Measurements from ENCODE around the gene DNAH11.
A peak's percentile ranks its signal among the peaks of the same experiment; 100 is the strongest.
"Not testable (repeated sequence)": the region's sequence is repeated elsewhere in the genome, so short reads cannot be mapped to it uniquely, and the experiment has no call there.

DNAH11 gene

DNA sequence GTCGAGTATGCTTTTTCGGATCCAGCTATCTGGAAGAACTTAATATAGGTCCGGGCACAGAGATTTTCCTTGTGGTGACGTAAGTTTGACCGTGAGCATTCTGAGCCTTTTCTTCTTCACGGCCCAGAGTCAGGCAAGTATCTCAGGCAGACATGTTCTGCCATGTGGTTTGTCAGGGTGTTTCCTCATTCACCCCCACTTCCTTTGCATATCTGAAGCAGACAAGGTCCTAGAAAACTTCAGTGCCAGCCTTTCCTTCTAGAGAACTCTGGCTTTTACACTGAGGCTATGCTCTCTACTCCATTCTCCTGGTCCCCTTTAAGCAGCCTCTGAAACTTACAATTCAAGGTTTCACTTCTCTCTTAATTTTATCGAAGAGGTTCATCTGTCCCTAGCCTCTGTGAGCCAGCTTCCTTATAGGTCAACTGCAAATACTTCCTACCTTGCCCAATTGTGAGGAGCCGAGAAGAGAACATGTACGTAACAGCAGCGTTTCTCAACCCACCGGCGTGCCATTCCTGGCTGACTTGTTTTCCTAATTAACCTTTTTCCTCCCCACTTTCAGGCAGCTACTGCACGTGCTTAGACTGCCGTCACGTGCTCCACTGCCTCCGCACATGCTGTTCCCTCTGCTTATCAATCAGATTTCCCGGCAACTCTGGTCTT lies 355.6 kb downstream of the DNAH11 start:
- peak; percentile 47 to 48 for DNase-seq

DNA sequence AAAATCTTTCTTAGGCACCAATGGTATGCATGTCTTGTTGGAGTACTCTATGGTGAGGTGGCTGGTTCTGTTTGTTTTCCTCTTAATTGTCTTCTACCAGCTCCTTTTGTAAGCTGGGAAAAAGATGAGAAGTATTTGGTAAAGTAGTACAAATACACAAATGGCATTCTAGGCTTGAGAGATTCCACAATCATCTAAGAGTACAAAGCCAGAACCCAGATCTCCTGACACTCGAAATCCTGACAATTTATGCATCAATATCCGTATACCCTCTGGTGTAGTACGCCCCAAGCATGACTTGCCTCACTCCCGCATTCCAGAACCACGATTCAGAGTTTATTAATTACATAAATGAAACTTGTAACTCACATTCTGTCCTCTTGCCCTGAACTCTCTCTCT lies 359.4 kb downstream of the DNAH11 start:
- DNase-seq = no peak

DNA sequence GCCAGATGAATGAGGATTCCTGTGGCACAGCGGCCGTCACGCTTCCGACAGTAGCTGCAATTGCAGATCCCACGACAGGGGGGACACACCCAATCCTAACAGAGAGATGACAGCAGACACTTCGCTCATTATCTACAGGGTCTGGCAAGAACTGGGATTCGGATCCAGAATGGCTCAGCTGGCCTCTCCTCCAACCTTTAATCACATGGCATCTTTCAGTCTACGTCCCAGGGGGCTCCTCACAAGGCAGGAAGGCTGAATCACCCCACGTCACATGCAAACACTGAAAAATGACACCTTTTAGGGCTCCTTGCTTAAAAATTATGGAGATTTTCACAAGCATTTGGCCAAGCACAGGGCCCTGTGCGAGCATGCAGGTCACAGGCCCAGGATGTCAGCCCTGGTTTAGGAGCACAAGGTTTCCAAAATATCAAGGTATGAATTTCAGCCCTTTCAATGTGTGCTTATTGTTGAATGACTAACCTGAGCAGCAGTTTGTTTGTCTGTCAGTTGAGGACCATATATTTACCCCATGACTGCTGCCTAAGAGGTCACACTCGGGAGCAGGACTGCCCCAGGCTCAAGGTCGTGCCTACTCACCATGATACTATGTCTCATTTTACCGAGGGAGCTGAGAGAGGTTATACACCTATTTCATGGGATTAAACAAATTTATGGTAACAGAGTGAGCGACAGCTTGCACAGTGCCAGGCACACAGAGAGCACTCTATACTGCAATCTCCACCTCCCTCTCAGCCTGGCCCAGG lies 360.4 kb downstream of the DNAH11 start:
- DNase-seq = no peak

DNA sequence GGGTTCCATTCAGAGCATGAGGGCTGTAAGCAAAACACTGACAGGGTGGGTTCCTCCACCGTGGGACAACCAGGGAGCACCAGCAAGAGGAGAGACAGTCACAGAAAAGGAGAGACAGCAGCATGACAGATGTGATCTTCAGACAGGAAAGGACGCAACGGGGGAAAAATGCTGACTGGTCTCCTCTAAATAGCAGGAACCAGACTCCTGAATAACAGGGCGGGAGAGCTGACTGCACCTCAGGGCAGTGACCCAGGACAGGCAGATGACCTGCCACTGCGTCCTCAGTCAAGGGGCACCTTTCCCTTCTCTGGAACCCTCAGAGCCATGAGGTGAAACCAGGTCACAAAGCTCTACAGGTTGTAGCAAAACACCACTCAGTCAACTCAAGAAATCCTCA lies 365.9 kb downstream of the DNAH11 start:
- DNase-seq = no peak

DNA sequence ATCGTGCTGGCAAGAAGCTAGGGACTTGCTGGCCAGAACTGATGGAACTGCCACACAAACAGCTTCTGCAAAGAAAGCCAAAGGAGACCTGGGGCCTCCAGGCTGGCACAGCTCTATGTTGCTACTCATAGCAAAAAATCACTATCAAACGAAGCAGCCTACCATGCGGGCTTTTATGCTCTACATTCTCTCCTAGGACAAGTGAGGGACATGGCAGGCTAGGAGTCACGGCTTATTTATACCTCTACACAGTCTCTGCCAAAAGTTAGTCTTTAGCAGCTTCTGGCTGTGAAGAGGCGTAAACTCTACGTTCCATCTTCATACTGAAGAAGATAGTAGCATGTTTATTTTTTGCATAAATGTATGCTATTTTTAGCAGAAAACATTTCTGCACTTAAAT lies 367.4 kb downstream of the DNAH11 start:
- DNase-seq = no peak

DNA sequence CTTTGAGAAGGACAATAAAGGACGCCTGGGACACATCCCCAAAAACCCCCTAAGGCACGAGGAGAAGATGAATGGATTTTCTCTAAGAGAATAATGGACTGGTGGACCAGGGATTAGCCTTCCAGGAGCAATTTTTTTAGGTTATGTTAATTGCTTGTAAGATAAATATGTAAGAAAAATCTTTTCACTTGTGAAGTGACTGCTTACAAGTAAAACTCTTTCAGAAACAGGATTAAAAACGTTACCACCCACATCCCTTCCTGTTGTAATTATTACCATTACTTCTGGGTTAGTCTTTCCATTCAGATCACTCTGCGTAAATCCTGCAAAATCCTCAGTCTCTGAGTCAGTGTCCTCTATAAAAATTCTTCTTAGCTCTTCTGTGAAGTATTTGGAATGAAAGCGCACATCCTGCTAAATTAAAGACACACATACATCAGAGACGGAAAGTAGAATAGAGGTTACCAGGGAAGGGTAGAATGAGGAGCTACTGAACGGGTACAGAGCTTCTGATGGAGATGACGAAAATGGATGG lies 368.6 kb downstream of the DNAH11 start:
- no peak for DNase-seq

DNA sequence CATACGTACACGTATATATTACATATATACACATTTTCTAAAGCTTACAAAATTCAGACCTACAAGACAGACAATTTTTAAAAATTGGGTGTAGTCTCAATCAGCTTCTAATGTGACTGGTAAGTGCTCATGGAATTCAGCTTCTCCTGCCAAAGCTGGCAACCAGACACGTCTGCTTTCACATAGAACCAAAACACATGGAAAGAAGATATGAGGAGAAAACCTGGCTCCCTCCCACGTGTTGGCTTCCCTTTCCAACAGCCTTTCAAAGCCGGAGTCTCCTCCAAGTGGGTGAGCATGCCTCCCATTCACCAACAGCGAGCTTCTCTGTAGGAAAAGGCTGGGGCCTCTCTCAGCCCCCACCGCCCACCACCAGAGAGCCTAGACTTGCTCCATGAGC lies 369.5 kb downstream of the DNAH11 start:
- no peak for DNase-seq

DNA sequence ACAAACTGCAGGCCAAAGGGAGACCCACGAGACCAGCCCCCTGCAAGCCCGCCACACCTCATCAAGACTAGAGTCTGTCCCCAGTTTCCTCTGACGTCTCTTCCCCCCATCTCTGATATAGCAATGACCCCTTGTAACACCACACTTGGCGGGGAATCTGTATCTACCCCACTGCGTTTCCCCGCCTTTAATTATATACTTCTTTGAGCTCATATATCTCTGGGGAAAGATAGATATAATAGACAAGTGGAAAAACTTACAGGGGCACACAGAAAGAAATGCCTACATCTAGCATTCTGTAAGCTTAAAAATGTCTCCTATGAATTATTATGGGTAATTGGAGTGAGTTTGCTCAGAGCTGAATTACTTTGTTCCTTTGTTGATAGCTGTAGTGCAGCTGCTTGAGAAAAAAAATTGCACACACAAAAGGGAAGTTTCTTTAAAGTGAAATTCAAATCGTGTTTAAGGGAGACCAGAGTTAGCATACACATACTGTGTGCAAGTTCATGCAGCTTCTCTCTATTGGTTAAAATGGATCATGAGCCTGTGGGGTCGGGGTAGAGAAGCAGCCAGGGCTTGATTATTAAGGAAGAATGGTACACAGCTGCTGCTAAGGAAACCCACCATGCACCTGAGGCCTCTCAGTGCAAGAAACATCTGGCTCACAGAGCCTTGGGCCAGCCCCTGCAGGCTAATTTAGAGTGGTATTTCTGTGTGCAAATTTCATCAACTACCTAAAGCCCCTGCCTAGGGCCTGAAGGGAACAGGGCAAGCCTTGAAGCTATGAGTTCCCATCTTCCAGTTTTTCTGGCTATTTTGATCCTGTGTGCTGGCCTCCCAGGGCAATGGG lies 370.3 kb downstream of the DNAH11 start:
- no peak for DNase-seq

DNA sequence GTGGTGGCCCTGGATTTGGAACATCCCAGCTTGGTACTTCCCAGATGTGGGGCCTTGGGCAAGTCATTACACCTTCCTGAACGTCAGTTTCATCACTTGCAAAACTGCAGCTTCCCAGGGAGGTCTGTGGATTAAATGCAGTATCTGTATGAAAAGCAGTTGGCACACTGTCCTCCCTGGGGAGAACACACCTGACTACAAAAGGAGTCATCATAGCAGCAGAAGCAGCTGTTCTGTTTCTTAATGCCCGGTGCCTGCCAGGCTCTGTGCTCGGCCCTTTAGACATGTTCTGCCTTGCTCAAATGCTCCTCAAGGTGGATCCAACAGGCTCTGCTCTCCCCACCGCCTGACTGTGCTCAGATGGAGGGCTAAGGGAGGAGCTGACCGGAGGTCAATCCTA lies 371.8 kb downstream of the DNAH11 start:
- no peak for DNase-seq

DNA sequence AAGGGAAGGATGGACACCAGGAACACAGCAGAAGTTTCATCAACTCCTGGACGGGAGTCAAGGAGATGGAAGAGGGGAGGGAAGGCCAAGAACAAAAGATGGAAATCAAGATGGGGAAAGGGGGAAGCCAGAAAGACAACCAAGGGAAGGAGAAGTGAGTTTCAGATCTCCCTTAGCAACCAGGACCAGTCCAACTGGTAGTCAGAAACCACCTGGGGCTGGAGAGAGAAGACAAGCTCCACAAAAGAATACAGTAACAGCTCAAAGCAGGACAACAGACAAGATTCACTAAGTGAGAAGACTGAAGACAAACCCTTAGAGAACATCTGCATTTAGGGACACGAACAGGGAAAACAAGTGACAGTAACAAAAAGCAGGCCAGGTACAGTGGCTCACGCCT lies 372.3 kb downstream of the DNAH11 start:
- DNase-seq = no peak

DNA sequence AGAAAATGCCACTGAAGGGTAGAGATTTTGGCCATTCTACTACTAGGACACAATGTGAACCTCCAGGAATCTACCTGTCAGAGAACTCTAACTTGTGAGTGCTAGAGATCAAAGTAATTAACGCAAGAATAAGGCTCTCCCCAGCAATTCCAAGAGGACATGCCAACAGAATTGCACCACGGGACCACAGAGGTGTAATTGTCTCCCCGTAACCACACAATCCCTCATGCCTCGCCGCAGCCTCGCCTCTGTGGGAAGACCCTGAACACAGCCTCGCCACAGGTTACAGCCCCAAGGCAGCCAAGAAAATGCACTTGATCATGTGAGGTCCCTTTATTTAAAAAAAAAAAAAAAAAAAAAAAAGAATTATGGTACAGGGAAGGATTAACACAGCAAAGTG lies 373.3 kb downstream of the DNAH11 start:
- DNase-seq = no peak

DNA sequence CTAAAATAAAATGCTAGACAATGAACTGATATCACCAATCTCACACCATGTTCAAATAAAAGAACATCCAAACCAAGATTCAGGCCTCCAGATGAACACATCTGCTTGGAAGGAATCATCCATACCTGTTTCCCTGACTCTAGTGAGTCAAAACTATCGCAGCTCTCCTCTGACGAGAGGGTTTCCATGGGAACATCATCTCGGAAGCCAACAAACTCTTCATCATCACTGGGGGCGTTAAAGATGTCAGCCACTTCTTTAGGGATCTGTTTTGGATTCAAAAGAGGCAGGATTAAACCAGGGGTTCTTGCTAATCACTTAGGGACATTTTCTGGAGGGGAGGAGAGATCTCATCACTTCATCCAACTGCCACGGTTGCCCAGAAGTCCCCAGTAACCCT lies 373.8 kb downstream of the DNAH11 start:
- DNase-seq = no peak

DNA sequence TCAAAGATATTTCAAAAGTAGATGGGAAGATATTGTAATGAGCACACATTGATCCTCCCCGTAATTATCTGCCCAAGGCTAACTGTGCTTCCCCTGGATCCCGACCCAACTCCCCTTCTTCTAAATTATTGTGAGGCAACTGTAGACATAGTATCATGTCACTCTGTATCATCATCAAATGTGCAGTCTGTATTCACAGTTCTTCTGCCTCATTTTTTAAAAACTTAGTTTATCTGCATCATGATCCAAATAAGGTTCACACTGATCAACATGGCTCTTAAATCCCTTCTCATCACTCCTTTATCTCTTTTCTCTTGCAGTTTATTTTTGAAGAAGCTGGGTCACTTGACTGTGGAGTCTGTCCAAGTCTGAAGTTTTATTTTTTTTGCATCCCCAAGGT lies 375.4 kb downstream of the DNAH11 start:
- no peak for DNase-seq

DNA sequence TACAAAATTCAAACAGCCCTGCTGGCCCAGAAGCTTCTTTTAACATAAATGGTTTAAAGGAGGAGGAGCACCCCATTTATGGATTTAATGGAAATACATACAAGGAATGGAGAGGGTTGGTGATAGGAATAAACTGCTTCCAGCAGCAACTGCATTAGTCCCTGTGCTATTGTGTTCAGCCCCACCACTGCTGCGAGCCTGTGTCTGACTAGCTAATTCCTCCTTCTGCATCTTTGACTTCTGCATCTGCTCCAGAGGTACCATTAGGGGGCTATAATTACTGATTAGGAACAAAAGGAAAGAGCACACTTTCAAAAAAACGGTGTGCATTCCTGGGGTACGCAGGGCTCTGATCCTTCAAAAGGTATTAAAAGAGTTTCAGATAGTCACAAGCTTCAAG lies 378.1 kb downstream of the DNAH11 start:
- DNase-seq = no peak

DNA sequence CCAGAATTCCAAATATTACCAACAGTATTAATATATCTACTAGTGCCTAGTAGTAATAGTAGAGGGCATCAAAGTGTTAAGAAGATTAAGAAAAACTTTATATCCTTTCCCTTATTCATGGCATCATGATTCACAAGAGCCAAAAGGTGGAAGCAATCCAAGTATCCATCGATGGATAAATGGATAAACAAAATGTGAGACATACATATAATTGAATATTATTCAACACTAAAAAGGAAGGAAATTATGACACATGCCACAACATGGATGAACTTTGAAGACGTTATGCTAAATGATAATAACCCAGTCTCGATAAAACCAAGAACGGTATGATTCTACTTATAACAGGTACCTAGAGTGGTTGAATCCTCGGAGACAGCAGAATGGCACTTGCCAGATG lies 379.8 kb downstream of the DNAH11 start:
- DNase-seq = no peak

DNA sequence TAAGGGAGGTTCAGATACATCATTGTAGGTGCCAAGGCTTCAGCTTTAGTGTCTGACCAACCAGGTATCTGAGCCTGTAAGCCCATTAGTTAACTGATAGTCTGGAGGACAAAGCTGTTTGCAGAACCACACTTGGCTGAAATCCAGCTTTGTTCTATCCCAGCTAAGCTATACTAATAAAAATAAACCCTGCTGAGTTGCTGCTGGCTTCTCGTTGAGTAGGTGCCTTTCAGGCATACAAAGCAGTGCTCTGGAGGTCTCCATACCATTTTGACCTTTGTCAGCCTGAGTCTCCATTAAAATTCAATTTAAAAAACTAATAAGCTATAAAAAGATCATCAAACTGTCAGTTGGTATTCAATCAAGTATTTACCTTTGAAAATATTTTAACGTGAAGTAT lies 380.8 kb downstream of the DNAH11 start:
- no peak for DNase-seq

DNA sequence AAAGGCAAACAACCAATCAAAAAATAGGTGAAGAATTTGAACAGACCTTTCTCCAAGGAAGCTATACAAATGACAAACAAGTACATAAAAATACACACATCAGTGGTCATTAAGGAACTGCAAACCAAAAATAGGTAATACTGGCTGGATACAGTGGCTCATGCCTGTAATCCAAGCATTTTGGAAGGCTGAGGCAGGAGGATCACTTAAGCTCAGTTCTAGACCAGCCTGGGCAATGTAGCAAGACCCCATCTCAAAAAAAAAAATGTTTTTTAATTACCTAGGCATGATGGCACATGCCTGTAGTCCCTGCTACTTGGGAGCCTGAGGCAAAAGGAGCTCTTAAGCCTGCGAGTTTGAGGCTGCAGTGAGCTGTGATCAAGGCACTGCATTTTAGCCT lies 383.6 kb downstream of the DNAH11 start:
- DNase-seq = no peak

DNA sequence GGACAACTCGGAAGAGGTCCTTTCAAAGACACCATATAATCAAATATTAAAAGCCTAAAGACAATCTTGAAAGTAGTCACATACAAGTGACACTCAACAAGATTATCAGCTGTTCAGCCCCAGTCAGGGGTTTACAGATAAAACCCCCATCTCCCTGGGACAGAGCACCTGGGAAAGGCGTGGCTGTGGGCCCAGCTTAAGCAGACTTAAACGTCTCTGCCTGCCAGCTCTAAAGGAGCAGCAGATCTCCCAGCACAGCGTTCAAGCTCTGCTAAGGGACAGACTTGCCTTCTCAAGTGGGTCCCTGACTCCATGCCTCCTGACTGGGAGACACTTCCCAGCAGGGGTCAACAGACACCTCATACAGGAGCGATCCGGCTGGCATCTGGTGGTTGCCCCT lies 384.9 kb downstream of the DNAH11 start:
- no peak for DNase-seq

DNA sequence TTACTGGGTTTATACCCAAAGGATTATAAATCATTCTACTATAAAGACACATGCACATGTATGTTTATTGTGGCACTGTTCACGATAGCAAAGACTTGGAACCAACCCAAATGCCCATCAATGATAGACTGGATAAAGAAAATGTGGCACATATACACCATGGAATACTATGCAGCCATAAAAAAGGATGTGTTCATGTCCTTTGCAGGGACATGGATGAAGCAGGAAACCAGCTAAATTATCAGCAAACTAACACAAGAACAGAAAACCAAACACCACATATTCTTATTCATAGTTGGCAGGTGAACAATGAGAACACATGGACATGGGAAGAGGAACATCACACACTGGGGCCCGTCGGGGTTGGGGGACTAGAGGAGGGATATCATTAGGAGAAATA lies 390.5 kb downstream of the DNAH11 start:
- DNase-seq = not testable (repeated sequence)

DNA sequence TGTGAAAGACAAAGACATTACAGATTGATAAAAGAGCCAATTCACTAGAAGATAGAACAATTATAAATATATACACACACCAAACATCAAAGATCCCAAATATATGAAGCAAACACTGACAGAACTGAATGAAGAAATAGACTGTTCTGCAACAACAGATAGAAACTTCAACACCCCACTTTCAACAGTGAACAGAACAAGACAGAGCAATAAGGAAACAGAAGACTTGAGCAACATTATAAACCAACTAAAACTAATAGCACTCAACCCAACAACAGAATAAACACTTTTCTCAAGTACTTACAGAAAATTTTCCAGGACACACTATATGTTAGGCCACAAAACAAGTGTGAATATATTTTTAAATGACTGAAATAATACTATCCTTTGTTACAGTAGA lies 392.0 kb downstream of the DNAH11 start:
- DNase-seq = no peak

DNA sequence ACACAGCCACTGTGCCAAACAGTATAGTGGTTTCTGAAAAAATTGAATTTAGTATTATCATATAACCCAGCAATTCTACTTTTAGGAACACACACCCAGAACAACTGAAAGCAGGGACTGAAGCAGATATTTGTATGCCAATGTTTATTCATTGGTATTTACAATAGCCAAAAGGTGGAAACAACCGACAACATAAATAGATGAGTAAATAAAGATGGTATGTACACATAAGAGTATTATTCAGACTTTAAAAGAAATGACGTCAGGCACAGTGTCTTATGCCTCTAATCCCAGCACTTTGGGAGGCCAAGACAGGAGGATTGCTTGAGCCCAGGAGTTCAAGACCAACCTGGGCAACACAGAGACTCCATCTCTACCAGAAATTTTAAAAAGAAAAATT lies 395.6 kb downstream of the DNAH11 start:
- no peak for DNase-seq

DNA sequence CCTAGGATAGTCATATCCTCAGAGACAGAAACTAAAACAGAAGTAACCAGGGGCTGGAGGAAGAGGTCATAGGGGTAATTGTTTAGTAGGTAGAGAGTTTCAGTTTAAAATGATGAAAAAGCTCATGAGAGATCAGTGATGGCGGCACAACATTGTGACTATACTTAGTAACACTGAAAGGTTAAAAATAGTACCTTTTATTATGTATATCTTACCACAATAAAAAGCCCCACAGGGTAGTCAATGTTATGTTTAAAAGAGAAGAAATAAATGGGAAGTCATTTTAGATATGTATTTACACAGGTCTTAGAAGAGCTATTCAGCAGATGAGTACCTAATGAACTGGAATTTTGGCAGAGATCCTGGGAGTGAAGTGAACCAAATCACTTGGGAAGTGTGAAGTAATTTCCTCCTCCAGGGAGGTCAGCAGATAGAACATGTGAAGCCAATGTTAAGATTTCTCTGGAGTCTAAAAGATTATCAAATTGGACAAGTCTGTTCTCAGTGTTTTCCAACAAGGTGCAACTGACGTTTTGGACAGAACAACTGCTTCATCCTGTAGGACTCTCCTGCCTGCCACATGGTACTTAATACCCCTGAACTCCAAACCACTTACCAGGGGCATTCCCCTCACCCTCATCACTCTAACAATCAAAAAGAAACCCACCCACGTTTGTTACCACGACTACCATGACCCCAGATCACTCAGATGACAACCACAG lies 396.5 kb downstream of the DNAH11 start:
- no peak for DNase-seq

DNA sequence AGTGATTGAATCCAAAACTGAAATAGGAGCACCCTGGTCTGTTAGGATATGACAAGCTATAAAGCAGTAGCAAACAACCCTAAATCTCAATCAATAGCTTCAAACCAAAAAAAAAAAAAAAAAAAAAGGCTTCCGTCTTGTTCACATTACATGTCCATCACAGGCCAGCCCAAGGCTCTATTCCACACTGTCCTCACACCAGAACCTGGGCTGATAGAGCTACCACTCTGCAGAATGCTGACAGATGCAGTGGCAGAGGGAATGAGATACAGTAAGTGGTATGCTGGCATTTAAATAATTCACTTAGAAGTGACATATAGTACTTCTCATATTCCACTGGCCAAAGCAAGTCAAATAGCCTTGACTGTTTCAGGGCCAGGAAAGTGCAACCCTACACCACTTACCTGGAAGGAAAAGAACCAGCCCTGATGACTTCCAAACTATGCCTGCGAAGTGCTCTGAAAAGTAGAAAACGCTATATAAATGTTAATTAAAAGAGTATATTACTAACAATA lies 397.1 kb downstream of the DNAH11 start:
- DNase-seq = no peak

Measured in CD4-positive, alpha-beta T cell treated with Interleukin-4 for 1 hour (primary cell).